Measurements from ENCODE around the gene MRPL21. TPM values are rescaled to one million over a fixed set of nuclear protein-coding genes. Genes with fewer than 3 reads are reported as not detected.
A peak's percentile ranks its signal among the peaks of the same experiment; 100 is the strongest.

The MRPL21 gene
- total and polyA plus RNA-seq, 8 donors, result 32.4 to 67.2 (median 58.3) TPM

GRCh38 chr11:68872216-68873003 lies 31.2 kb downstream of the MRPL21 start:
- H3K27ac ChIP-seq, result no peak overlapping the region
- intact Hi-C loops (cut with DNase I), result no loop called here
- H3K27me3 ChIP-seq, result no peaks in the 10 kb centered on the region
- H3K4me3 ChIP-seq, result no peak overlapping the region
- H3K9me3 ChIP-seq, result no peaks in the 10 kb centered on the region
- no peak for DNase-seq
- H3K4me1 ChIP-seq, result peaks cover 4 to 6% of the 10 kb centered on the region in 2 donors
- H3K36me3 ChIP-seq, result no peaks in the 10 kb centered on the region
- ATAC-seq, result no peak
- TF ChIP-seq CTCF (IDR thresholded peaks at IDR 0.05), result no peak

GRCh38 chr11:68870470-68870869 lies 33.2 kb downstream of the MRPL21 start:
- intact Hi-C loops (cut with DNase I), result no loop called here
- no peak for TF ChIP-seq CTCF (IDR thresholded peaks at IDR 0.05)
- Histone ChIP-seq H3K4me1 (peaks cover 4 to 6% of the 10 kb centered on the region in 2 donors), H3K27ac (no peak overlapping the region), H3K27me3 (no peaks in the 10 kb centered on the region), H3K9me3 (no peaks in the 10 kb centered on the region), H3K4me3 (peak overlapping the region; percentile 34 to 43), H3K36me3 (no peaks in the 10 kb centered on the region)
- no peak for DNase-seq
- peak; percentile 64 for ATAC-seq

GRCh38 chr11:68868221-68868835 lies 35.3 kb downstream of the MRPL21 start:
- no peak overlapping the region for H3K27ac ChIP-seq
- TF ChIP-seq CTCF (IDR thresholded peaks at IDR 0.05), result no peak
- no peaks in the 10 kb centered on the region for H3K27me3 ChIP-seq
- H3K4me1 ChIP-seq, result peaks cover 4 to 6% of the 10 kb centered on the region in 2 donors
- H3K4me3 ChIP-seq, result no peak overlapping the region
- peaks cover 0 to 8% of the 10 kb centered on the region in 2 donors for H3K9me3 ChIP-seq
- DNase-seq (no peak), ATAC-seq (no peak)
- intact Hi-C loops (cut with DNase I), result no loop called here
- H3K36me3 ChIP-seq, result no peaks in the 10 kb centered on the region

GRCh38 chr11:68867066-68867465 lies 36.6 kb downstream of the MRPL21 start:
- Histone ChIP-seq H3K4me1 (peaks cover 4 to 6% of the 10 kb centered on the region in 2 donors), H3K4me3 (no peak overlapping the region), H3K36me3 (no peaks in the 10 kb centered on the region), H3K27ac (no peak overlapping the region), H3K27me3 (no peaks in the 10 kb centered on the region), H3K9me3 (peaks cover 0 to 8% of the 10 kb centered on the region in 2 donors)
- intact Hi-C loops (cut with DNase I), result no loop called here
- ATAC-seq (no peak), DNase-seq (no peak)
- TF ChIP-seq CTCF (IDR thresholded peaks at IDR 0.05), result no peak

- Histone ChIP-seq H3K36me3 (no peaks in the 10 kb centered on the region), H3K27me3 (no peaks in the 10 kb centered on the region), H3K4me3 (no peak overlapping the region), H3K27ac (no peak overlapping the region), H3K4me1 (peaks cover 0 to 6% of the 10 kb centered on the region in 2 donors), H3K9me3 (peaks cover 0 to 8% of the 10 kb centered on the region in 2 donors)
- TF ChIP-seq CTCF (IDR thresholded peaks at IDR 0.05), result no peak
- intact Hi-C loops (cut with DNase I), result no loop called here
- no peak for DNase-seq
- no peak for ATAC-seq
Observed at GRCh38 chr11:68865241-68865640, 38.4 kb downstream of the MRPL21 start.
